ENCODE results near the gene KDM1B.

KDM1B gene

GRCh38 chr6:18264219-18264922 lies 109.1 kb downstream of the KDM1B start, which contains the start of gene DEK:
TSS of gene DEK (minus strand) at chr6:18264530. CDS start at chr6:18263987, 543 bp downstream.
- peak; percentile 77 for DNase-seq (ENCODE audit: low spot score)

DNA sequence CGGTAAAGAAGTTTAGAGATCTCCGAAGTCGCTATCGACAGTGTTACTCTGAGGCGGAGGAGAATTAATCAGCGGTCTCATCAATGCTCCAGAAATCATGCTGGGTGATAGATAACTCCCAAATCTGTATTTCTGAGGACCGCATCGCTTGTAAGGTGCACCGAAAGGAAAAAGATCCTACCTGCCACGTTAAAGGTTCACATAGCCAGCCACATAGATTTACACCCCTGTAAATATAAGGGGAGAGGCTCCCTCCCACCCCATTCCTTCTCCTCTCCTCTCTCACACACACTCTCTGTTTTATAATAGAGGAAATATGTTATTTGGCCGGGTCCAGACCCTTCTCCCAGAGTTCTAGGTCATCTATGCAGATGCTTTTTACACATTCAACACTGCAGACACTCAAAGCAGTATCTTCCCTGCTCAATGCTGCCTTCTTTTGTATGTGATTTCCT lies 109.7 kb downstream of the KDM1B start:
- no peak for DNase-seq (ENCODE audit: low spot score)

- DNase-seq (ENCODE audit: low spot score) = no peak
Measured at GRCh38 chr6:18265787-18266522, 110.7 kb downstream of the KDM1B start.

DNA sequence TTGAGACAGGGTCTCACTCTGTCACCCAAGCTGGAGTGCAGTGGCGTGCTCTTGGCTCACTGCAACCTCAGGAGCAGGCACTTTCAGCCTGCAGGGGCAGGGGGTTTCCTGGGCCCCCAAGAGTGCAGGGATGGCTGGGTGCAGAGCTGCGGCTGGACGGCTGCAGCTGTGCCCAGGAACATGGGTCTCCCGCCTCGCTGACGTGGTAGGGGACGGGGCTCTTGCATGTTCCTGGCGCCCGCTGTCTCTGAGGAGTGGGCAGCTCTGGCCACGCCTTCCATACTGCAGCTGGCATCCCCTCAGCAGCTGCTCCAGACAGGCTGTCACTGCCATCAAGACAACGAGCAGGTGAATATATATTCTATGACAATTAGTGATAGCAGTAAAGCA lies 111.3 kb downstream of the KDM1B start:
- DNase-seq (ENCODE audit: low spot score) = no peak

DNA sequence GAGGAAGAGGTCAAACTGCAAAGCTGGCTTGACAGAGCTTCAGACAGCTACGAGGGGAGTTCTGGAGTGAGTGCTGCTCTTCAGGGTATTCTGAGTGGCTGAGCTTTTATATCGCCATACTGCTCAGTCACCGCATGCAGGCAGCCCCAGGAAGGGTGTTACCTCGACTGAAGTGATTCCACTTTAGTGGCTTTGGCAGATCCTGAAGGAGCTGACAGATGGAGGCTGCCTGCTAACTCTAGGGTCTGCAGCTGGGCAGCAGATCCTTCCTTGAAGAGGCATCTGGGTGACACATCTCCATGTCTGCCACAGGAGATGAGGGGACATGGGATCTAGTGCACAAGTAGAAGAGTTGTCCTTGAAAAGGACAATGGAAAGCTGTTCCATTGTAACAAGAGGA lies 112.8 kb downstream of the KDM1B start:
- no peak for DNase-seq (ENCODE audit: low spot score)

DNA sequence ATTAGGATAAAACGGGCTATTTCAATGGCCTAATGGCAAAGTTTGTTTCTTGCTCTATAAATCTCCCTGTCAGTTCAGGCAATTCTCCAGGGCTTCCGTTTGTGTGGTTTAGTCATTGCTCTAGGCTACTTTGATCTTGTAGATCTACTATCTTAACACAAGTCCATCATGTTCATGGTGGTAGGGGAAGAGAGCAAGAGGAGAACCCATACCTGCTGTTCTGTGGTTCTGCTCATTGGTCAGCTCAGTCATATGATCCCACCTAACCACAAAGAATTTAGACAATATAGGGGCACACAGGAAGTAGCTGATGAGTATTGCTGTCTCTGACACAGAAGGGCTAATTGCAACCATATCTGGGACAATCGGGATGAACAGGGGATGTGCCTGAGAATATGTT lies 114.0 kb downstream of the KDM1B start:
- no peak for DNase-seq (ENCODE audit: low spot score)

DNA sequence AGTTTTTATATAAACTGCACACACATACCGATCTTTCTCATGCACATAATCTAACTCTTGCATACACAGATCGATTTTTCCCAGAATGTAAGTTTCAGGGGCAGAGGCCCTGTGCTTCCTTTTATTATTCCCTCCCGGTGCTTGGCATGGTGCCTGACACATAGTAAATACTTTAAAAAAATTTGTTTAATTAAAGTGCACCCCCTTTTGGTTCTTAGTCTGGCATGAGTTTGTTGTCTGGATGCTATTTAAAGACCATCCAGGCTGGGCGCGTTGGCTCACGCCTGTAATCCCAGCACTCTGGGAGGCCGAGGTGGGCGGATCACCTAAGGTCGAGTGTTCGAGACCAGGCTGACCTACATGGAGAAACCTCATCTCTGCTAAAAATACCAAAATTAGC lies 114.5 kb downstream of the KDM1B start:
- DNase-seq (ENCODE audit: low spot score) = no peak

DNA sequence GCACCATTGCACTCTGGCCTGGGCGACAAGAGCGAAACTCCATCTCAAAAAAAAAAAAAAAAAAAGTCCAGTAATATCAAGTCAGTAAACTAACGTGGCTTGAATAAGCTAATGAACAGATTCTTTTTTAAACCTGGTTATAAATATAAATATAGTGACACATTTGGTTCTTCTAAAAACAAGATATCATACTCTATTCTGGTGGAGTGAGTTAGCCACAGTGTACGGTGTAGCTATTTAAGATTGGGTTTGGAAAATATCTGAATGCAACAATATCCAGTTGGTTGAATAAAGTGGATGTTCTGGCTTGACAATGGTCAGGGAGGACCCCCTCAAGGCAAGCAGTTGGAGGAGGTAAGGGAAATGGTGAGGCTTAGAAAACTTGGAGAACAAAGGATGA lies 115.0 kb downstream of the KDM1B start:
- DNase-seq (ENCODE audit: low spot score) = no peak
